HepG2 (cell line): Measurements from ENCODE around the gene TBC1D14. TPM values are rescaled to one million over a fixed set of nuclear protein-coding genes. Genes with fewer than 3 reads are reported as not detected.

Experiments used
- ATAC-seq: fragments of 200-7000 bp; cut with Tn5 transposase; 3 replicates; pipeline ENCODE4 v1.9.1; 2020; ENCODE audit warnings: mild to moderate bottlenecking, moderate library complexity
- BruUV-seq: library from RNA; stranded (reverse); fragments of 400-500 nt; replicated peaks from 2 replicates; lab custom pipeline; 2021; lab: Mats Ljungman, UMichigan
- CTCF ChIA-PET: fragments of 300-600 bp; formaldehyde crosslinking; extraction: SDS; loops from one replicate; lab custom pipeline; 2021; ENCODE audit warnings: low total read pairs, inconsistent platforms, low intra/inter-chr PET ratio; lab: Yijun Ruan, JAX
- POLR2A ChIA-PET: fragments of 350-600 bp; sonication (Branson Sonifier 250); formaldehyde crosslinking; loops from one replicate; lab custom pipeline; 2020; ENCODE audit warnings: antibody characterized with exemption, inconsistent platforms; lab: Yijun Ruan, JAX
- DNase-seq: peaks from one replicate; pipeline ENCODE4 v3.0.0-alpha.2; 2015; ENCODE audit warnings: low spot score
- FAIRE-seq: peaks from 3 replicates; lab custom pipeline; 2011; peaks lifted over from hg19 to GRCh38; lab: Jason Lieb, UNC
- H2AFZ ChIP-seq: one replicate; pipeline ENCODE4 v1.6.1; 2011; ENCODE audit warnings: low read length, inconsistent platforms
- H3K27ac ChIP-seq: fragments of 300-600 bp; 3 replicates; pipeline ENCODE4 v1.8.0; 2011; ENCODE audit warnings: mixed run types, mild to moderate bottlenecking, mixed read lengths, low read length, inconsistent platforms; ENCODE audit not compliant: insufficient read depth; ENCODE audit errors: extremely low read length
- H3K27me3 ChIP-seq, 2 experiments: fragments of 200-600 bp in 1 of 2; 2 replicates in 1 of 2; 3 replicates in 1 of 2; pipeline versions ENCODE4 v1.6.0 to v1.8.0; 2011; ENCODE audit warnings: low read length in 2 of 2, mild to moderate bottlenecking in 2 of 2, moderate library complexity in 2 of 2, inconsistent platforms in 1 of 2; ENCODE audit not compliant: insufficient read depth in 2 of 2, control insufficient read depth in 1 of 2
- H3K36me3 ChIP-seq, 2 experiments: fragments of 200-600 bp in 1 of 2; replicated peaks in 1 of 2; 2 replicates in 1 of 2; 3 replicates in 1 of 2; pipeline versions ENCODE4 v1.5.1 to v1.8.0; 2011; ENCODE audit warnings: low read length in 2 of 2, inconsistent platforms in 1 of 2; ENCODE audit not compliant: insufficient read depth in 2 of 2, control insufficient read depth in 1 of 2
- H3K4me1 ChIP-seq: 2 replicates; pipeline ENCODE4 v1.5.1; 2012; ENCODE audit warnings: low read length, inconsistent platforms; ENCODE audit not compliant: insufficient read depth
- H3K4me2 ChIP-seq: 2 replicates; pipeline ENCODE4 v1.6.0; 2011; ENCODE audit warnings: low read depth, low read length, inconsistent platforms
- H3K4me3 ChIP-seq, 3 experiments: fragments of 200-600 bp in 1 of 3; sonication (generic), shearing (Covaris generic) in 1 of 3; replicated peaks in 1 of 3; 2 replicates each; pipeline ENCODE4 v1.5.1; 2011 to 2016; ENCODE audit warnings: low read length in 3 of 3, inconsistent platforms in 2 of 3, low read depth in 2 of 3, mild to moderate bottlenecking in 2 of 3, control low read depth in 1 of 3, mixed read lengths in 1 of 3; ENCODE audit not compliant: insufficient read depth in 1 of 3
- H3K79me2 ChIP-seq: one replicate; pipeline ENCODE4 v1.6.1; 2011; ENCODE audit warnings: low read length, inconsistent platforms; ENCODE audit not compliant: insufficient read depth
- H3K9ac ChIP-seq: 2 replicates; pipeline ENCODE4 v1.6.0; 2011; ENCODE audit warnings: mild to moderate bottlenecking, low read depth, low read length, inconsistent platforms; ENCODE audit not compliant: insufficient read depth
- H3K9me3 ChIP-seq: 2 replicates; pipeline ENCODE4 v1.5.1; 2012; ENCODE audit warnings: mild to moderate bottlenecking, low read length
- H4K20me1 ChIP-seq: 2 replicates; pipeline ENCODE4 v1.6.0; 2011; ENCODE audit warnings: inconsistent platforms, mild to moderate bottlenecking, low read length, moderate library complexity; ENCODE audit not compliant: insufficient read depth
- AGO1 ChIP-seq: fragments of 200-400 bp; formaldehyde crosslinking; IDR thresholded peaks from 2 replicates; pipeline ENCODE4 v1.6.1; 2017; ENCODE audit warnings: mild to moderate bottlenecking, low read depth, low read length, moderate library complexity; ENCODE audit not compliant: poor library complexity, severe bottlenecking
- ATRX ChIP-seq: sonication (generic); formaldehyde crosslinking; IDR thresholded peaks from 2 replicates; pipeline ENCODE4 v1.4.0; 2020; ENCODE audit warnings: missing genetic modification reagents, borderline replicate concordance
- BORCS8-MEF2B ChIP-seq: sonication (generic); formaldehyde crosslinking; IDR thresholded peaks from 2 replicates; pipeline ENCODE4 v1.8.0; 2022; ENCODE audit warnings: mild to moderate bottlenecking, missing genetic modification reagents
- CENPBD1 ChIP-seq: sonication (generic); formaldehyde crosslinking; IDR thresholded peaks from 2 replicates; pipeline ENCODE4 v1.8.0; 2022; ENCODE audit warnings: missing genetic modification reagents, low read depth, mild to moderate bottlenecking, borderline replicate concordance
- CHCHD3 ChIP-seq: sonication (generic); formaldehyde crosslinking; IDR thresholded peaks from 2 replicates; pipeline ENCODE4 v1.8.0; 2022; ENCODE audit warnings: mild to moderate bottlenecking, missing genetic modification reagents, moderate library complexity
- NR0B2 ChIP-seq: sonication (generic); formaldehyde crosslinking; IDR thresholded peaks from 2 replicates; pipeline ENCODE4 v1.4.0; 2020; ENCODE audit warnings: mild to moderate bottlenecking, missing genetic modification reagents
- YEATS2 ChIP-seq: sonication (generic); formaldehyde crosslinking; IDR thresholded peaks from 2 replicates; pipeline ENCODE4 v1.4.0; 2020; ENCODE audit warnings: missing genetic modification reagents, borderline replicate concordance
- YEATS4 ChIP-seq: sonication (generic); formaldehyde crosslinking; IDR thresholded peaks from 2 replicates; pipeline ENCODE4 v1.4.0; 2020; ENCODE audit warnings: missing genetic modification reagents, borderline replicate concordance
- ZNF687 ChIP-seq: sonication (generic); formaldehyde crosslinking; IDR thresholded peaks from 2 replicates; pipeline ENCODE4 v1.5.1; 2020; ENCODE audit warnings: mild to moderate bottlenecking, missing genetic modification reagents, moderate library complexity
- ZNF766 ChIP-seq: sonication (generic); formaldehyde crosslinking; IDR thresholded peaks from 2 replicates; pipeline ENCODE4 v1.5.0; 2020; ENCODE audit warnings: missing genetic modification reagents, borderline replicate concordance
- WGBS: methylation state at CpG from one replicate; pipeline ENCODE4 v1.1.6; 2017; ENCODE audit warnings: low lambda C conversion rate; 5-methylcytosine and 5-hydroxymethylcytosine counted together
- in situ Hi-C: cut with HindIII; loops from 2 replicates; pipeline ENCODE4 v1.10.0; 2017; ENCODE audit warnings: low pct_unique_long_range_greater_than_20kb; ENCODE audit not compliant: extremely low pct_ligation_motif_present
- intact Hi-C: fragments of 100-400 bp; cut with micrococcal nuclease; formaldehyde crosslinking; loops from one replicate; pipeline ENCODE4 v1.10.0; 2022; ENCODE audit not compliant: unreplicated experiment
- polyA plus RNA-seq, 8 experiments: library from polyadenylated mRNA; depleted of rRNA in 3 of 8; stranded (reverse) in 7 of 8; unstranded in 1 of 8; fragments of >200 nt; fragmentation: Illumina TruSeq in 4 of 8; extraction: Trizol in 4 of 8; gene quantifications; 2 replicates each; pipeline versions ENCODE4 v1.2.1 to v1.2.3, GENCODE V29; 2011 to 2016; ENCODE audit warnings: low read depth in 4 of 8, missing spikeins in 1 of 8, mixed read lengths in 1 of 8; ENCODE audit not compliant: insufficient read depth in 1 of 8
- total RNA-seq, 5 experiments: library from RNA; depleted of rRNA; stranded (reverse); fragments of >200 nt; fragmentation: Illumina TruSeq; extraction: Trizol; gene quantifications; 2 replicates each; pipeline ENCODE4 v1.2.3, GENCODE V29; 2016; ENCODE audit warnings: low read depth in 1 of 5
- TF ChIP-seq, protein P1 (sequence below): sonication (generic); formaldehyde crosslinking; IDR thresholded peaks from 2 replicates; pipeline ENCODE4 v1.4.0; 2020; ENCODE audit warnings: mild to moderate bottlenecking, low read depth, missing genetic modification reagents

The TBC1D14 gene
- total and polyA plus RNA-seq, 2 of the 13 experiments (the other 11 are each of a cell fraction or from before 2014, with no cell fraction given) = 29.5 to 46.5 TPM

DNA sequence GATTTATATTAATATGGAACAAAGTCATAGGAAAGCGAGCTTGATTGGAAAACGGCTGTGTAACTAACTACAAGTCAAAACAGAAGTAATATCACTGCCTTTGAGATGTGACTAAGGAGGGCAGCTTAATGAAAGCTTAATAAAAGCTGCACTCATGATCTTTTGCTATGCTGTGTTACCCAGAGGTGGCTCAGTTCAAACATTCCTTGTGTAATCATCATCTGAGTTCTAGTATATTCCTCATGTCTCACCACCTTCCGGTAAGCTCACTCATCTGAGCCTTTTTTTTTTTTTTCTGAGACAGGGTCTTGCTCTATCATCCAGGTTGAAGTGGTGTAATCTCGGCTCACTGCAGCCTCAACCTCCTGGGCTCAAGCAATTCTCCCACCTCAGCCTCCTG, 153.2 kb downstream of the TBC1D14 start:
- CTCF ChIA-PET = no interaction called here

More for the DNA sequence above, 153.2 kb downstream of the TBC1D14 start:
- H3K9ac ChIP-seq = no peak overlapping the region
- no peak overlapping the region for H3K27ac ChIP-seq
- no peaks in the 10 kb centered on the region for H3K27me3 ChIP-seq
- no peak overlapping the region for H3K4me2 ChIP-seq
- no peak overlapping the region for H2AFZ ChIP-seq
- in situ Hi-C loops = no loop called here
- POLR2A ChIA-PET = interaction anchor here (1.4 kb wide), 1 partner anchor 20 kb away, joined by 6 read pairs; the partner anchor contains the start of gene TADA2B
- ATAC-seq (no peak), DNase-seq (no peak), FAIRE-seq (no peak)
- no TSS peak for BruUV-seq
- TF ChIP-seq ZNF766 (CRISPR knock-in tag) = no peak
- no peak for TF ChIP-seq NR0B2
- TF ChIP-seq YEATS2 (CRISPR knock-in tag) = no peak
- TF ChIP-seq CHCHD3 = no peak
- TF ChIP-seq ATRX (CRISPR knock-in tag) = no peak
- no peak for TF ChIP-seq AGO1
- TF ChIP-seq CENPBD1 (CRISPR knock-in tag) = no peak
- TF ChIP-seq YEATS4 (CRISPR knock-in tag) = no peak
- TF ChIP-seq ZNF687 = no peak
- TF ChIP-seq, protein P1, sequence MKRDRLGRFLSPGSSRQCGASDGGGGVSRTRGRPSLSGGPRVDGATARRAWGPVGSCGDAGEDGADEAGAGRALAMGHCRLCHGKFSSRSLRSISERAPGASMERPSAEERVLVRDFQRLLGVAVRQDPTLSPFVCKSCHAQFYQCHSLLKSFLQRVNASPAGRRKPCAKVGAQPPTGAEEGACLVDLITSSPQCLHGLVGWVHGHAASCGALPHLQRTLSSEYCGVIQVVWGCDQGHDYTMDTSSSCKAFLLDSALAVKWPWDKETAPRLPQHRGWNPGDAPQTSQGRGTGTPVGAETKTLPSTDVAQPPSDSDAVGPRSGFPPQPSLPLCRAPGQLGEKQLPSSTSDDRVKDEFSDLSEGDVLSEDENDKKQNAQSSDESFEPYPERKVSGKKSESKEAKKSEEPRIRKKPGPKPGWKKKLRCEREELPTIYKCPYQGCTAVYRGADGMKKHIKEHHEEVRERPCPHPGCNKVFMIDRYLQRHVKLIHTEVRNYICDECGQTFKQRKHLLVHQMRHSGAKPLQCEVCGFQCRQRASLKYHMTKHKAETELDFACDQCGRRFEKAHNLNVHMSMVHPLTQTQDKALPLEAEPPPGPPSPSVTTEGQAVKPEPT = no peak
- no peak for TF ChIP-seq BORCS8-MEF2B (CRISPR knock-in tag)
- no peaks in the 10 kb centered on the region for H3K9me3 ChIP-seq
- intact Hi-C loops = no loop called here
- H4K20me1 ChIP-seq = peaks cover 38% of the 10 kb centered on the region
- no peak overlapping the region for H3K4me3 ChIP-seq
- H3K36me3 ChIP-seq = peaks cover 15 to 57% of the 10 kb centered on the region in 2 experiments
- peaks cover 28% of the 10 kb centered on the region for H3K4me1 ChIP-seq
- H3K79me2 ChIP-seq = peaks cover 45% of the 10 kb centered on the region
- WGBS = 96% methylated on average over 4 of the region's 4 CpGs
